Measurements from ENCODE around the gene CEP83.

DNA sequence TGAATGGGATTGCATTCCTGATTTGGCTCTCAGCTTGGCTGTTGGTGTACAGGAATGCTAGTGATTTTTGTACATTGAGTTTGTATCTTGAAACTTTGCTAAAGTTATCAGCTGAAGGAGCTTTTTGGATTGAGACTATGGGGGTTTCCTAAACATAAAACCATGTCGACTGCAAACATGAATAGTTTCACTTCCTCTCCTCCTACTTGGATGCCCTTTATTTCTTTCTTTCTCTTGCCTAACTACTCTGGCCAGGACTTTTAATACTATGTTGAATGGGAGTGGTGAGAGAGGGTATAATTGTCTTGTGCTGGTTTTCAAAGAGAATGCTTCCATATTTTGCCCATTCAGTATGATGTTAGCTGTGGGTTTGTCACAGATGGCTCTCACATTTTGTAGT lies 141.5 kb downstream of the CEP83 start:
- TF ChIP-seq, protein P1, sequence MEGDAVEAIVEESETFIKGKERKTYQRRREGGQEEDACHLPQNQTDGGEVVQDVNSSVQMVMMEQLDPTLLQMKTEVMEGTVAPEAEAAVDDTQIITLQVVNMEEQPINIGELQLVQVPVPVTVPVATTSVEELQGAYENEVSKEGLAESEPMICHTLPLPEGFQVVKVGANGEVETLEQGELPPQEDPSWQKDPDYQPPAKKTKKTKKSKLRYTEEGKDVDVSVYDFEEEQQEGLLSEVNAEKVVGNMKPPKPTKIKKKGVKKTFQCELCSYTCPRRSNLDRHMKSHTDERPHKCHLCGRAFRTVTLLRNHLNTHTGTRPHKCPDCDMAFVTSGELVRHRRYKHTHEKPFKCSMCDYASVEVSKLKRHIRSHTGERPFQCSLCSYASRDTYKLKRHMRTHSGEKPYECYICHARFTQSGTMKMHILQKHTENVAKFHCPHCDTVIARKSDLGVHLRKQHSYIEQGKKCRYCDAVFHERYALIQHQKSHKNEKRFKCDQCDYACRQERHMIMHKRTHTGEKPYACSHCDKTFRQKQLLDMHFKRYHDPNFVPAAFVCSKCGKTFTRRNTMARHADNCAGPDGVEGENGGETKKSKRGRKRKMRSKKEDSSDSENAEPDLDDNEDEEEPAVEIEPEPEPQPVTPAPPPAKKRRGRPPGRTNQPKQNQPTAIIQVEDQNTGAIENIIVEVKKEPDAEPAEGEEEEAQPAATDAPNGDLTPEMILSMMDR (IDR thresholded peaks at IDR 0.05; ENCODE audit: low read depth, low read length, poor library complexity, severe bottlenecking) = no peak
- TF ChIP-seq EZH2phosphoT487 (IDR thresholded peaks at IDR 0.05; ENCODE audit: borderline replicate concordance, low read length) = no peak
